K562 (cell line): ENCODE measurements around the gene COPE. TPM values are rescaled to one million over a fixed set of nuclear protein-coding genes. Genes with fewer than 3 reads are reported as not detected.

Experiments used
- ATAC-seq: fragments of 200-7000 bp; cut with Tn5 transposase; 3 replicates; pipeline ENCODE4 v1.9.1; 2020; ENCODE audit warnings: moderate library complexity
- BruUV-seq: library from RNA; stranded (reverse); fragments of 400-500 nt; replicated peaks from 2 replicates; lab custom pipeline; 2021; lab: Mats Ljungman, UMichigan
- CTCF ChIA-PET: fragments of 300-600 bp; formaldehyde crosslinking; extraction: SDS; loops from one replicate; lab custom pipeline; 2021; ENCODE audit warnings: low intra/inter-chr PET ratio; lab: Yijun Ruan, JAX
- POLR2A ChIA-PET: fragments of 300-600, 350-650 bp; sonication (Branson Sonifier 250); formaldehyde crosslinking; extraction: SDS; loops from one replicate; lab custom pipeline; 2021; ENCODE audit warnings: antibody characterized with exemption, inconsistent platforms; lab: Yijun Ruan, JAX
- DNase-seq, 4 experiments: peaks; one replicate each; pipeline versions ENCODE4 v3.0.0 to v3.0.0-alpha.2; 2011 to 2018; ENCODE audit warnings: low spot score in 3 of 4, mixed read lengths in 3 of 4; ENCODE audit errors: extremely low read depth in 1 of 4
- FAIRE-seq: peaks from 2 replicates; lab custom pipeline; 2011; peaks lifted over from hg19 to GRCh38; lab: Jason Lieb, UNC
- H2AFZ ChIP-seq: 2 replicates; pipeline ENCODE4 v1.6.0; 2011; ENCODE audit warnings: low read depth, low read length, control low read depth, inconsistent platforms
- H3K27ac ChIP-seq: fragments of 200-600 bp; 3 replicates; pipeline ENCODE4 v1.8.0; 2011; ENCODE audit warnings: low read depth, mild to moderate bottlenecking, control low read depth, inconsistent platforms, low read length, moderate library complexity, mixed read lengths; ENCODE audit errors: extremely low read depth
- H3K27me3 ChIP-seq, 2 experiments: fragments of 300-600 bp in 1 of 2; 2 replicates in 1 of 2; 3 replicates in 1 of 2; pipeline versions ENCODE4 v1.6.0 to v1.8.0; 2011; ENCODE audit warnings: inconsistent platforms in 2 of 2, low read length in 2 of 2, mild to moderate bottlenecking in 1 of 2, mixed read lengths in 1 of 2, moderate library complexity in 1 of 2; ENCODE audit not compliant: control insufficient read depth in 2 of 2, insufficient read depth in 2 of 2
- H3K36me3 ChIP-seq: fragments of 300-600 bp; 3 replicates; pipeline ENCODE4 v1.8.0; 2011; ENCODE audit warnings: mild to moderate bottlenecking, low read length, inconsistent platforms; ENCODE audit not compliant: control insufficient read depth, insufficient read depth
- H3K4me1 ChIP-seq, 2 experiments: fragments of 200-600 bp in 1 of 2; replicated peaks in 1 of 2; 2 replicates in 1 of 2; 3 replicates in 1 of 2; pipeline versions ENCODE4 v1.5.1 to v1.8.0; 2011; ENCODE audit warnings: inconsistent platforms in 2 of 2, low read length in 2 of 2, mild to moderate bottlenecking in 1 of 2, mixed read lengths in 1 of 2, moderate library complexity in 1 of 2; ENCODE audit not compliant: control insufficient read depth in 2 of 2, insufficient read depth in 2 of 2
- H3K4me2 ChIP-seq: 2 replicates; pipeline ENCODE4 v1.6.1; 2011; ENCODE audit warnings: low read length, control low read depth, inconsistent platforms, mixed read lengths; ENCODE audit not compliant: insufficient read depth
- H3K4me3 ChIP-seq: fragments of 200-600 bp; sonication (generic), shearing (Covaris generic); 2 replicates; pipeline ENCODE4 v1.5.1; 2016; ENCODE audit warnings: control low read depth, inconsistent platforms
- H3K79me2 ChIP-seq: fragments of 200-600 bp; 3 replicates; pipeline ENCODE4 v1.8.0; 2011; ENCODE audit warnings: low read length, inconsistent platforms; ENCODE audit not compliant: control insufficient read depth, insufficient read depth
- H3K9ac ChIP-seq, 2 experiments: 2 replicates each; pipeline versions ENCODE4 v1.6.0 to v1.6.1; 2011; ENCODE audit warnings: low read depth in 2 of 2, low read length in 2 of 2, control low read depth in 1 of 2, inconsistent platforms in 1 of 2, mild to moderate bottlenecking in 1 of 2, mixed read lengths in 1 of 2; ENCODE audit not compliant: insufficient read depth in 1 of 2
- H3K9me1 ChIP-seq: one replicate; pipeline ENCODE4 v1.6.0; 2011; ENCODE audit warnings: inconsistent platforms, mild to moderate bottlenecking, low read length, moderate library complexity; ENCODE audit not compliant: control insufficient read depth, insufficient read depth
- H3K9me3 ChIP-seq: replicated peaks from 2 replicates; pipeline ENCODE4 v1.5.1; 2011; ENCODE audit warnings: low read depth, low read length, inconsistent platforms; ENCODE audit not compliant: control insufficient read depth, insufficient read depth
- H4K20me1 ChIP-seq: replicated peaks from 2 replicates; pipeline ENCODE4 v1.6.1; 2011; ENCODE audit warnings: low read length, inconsistent platforms, mixed read lengths; ENCODE audit not compliant: control insufficient read depth, insufficient read depth
- SFPQ ChIP-seq: fragments of 200-400 bp; formaldehyde crosslinking; IDR thresholded peaks from 2 replicates; pipeline ENCODE4 v1.6.1; 2017; ENCODE audit warnings: mild to moderate bottlenecking, low read depth, low read length, moderate library complexity
- ZEB2 ChIP-seq: fragments of 450-650 bp; IDR thresholded peaks from 2 replicates; pipeline ENCODE4 v1.6.1; 2016
- WGBS: fragments of 100-300 bp; shearing (Covaris generic); methylation state at CpG from one replicate; pipeline ENCODE4 v1.1.6; 2016; ENCODE audit warnings: low coverage, mixed read lengths; ENCODE audit not compliant: insufficient coverage; ENCODE audit errors: missing lambda C conversion rate; 5-methylcytosine and 5-hydroxymethylcytosine counted together
- in situ Hi-C: fragments of 300-500 bp; cut with MboI; formaldehyde crosslinking; loops from 4 replicates; pipeline ENCODE4 v1.15.0; 2018; ENCODE audit warnings: inconsistent platforms, mixed read lengths
- intact Hi-C: fragments of 100-400 bp; cut with micrococcal nuclease; formaldehyde crosslinking; loops from 2 replicates; pipeline ENCODE4 v1.14.2; 2022
- polyA plus RNA-seq, 8 experiments: library from polyadenylated mRNA; depleted of rRNA in 4 of 8; stranded (reverse) in 5 of 8; unstranded in 3 of 8; fragments of >200 nt; fragmentation: Nextera tagmentation in 2 of 8; fragmentation: Illumina TruSeq in 1 of 8; extraction: Ambion mirVana in 2 of 8; extraction: Trizol in 1 of 8; gene quantifications; 2 replicates each; pipeline versions ENCODE4 v1.2.1 to v1.2.3, GENCODE V29; 2011 to 2014; ENCODE audit warnings: inconsistent platforms in 1 of 8, missing spikeins in 1 of 8
- total RNA-seq, 7 experiments: library from RNA; depleted of rRNA in 6 of 7; stranded (reverse); fragments of >200 nt in 6 of 7; fragmentation: Illumina TruSeq in 2 of 7; extraction: Trizol in 2 of 7; gene quantifications; 2 replicates each; pipeline versions ENCODE4 v1.2.1 to v1.2.3, GENCODE V29; 2011 to 2021; ENCODE audit warnings: low replicate concordance in 1 of 7
- TF ChIP-seq, protein P1 (sequence below): fragments of 450-650 bp; formaldehyde crosslinking; IDR thresholded peaks from 2 replicates; pipeline ENCODE4 v1.4.0; 2020; ENCODE audit warnings: mild to moderate bottlenecking, moderate library complexity
- TF ChIP-seq, protein P2 (sequence below): fragments of 450-650 bp; IDR thresholded peaks from 2 replicates; pipeline ENCODE4 v1.6.1; 2016; ENCODE audit warnings: antibody characterized with exemption

Gene COPE
- total and polyA plus RNA-seq, 9 of the 15 experiments (the other 6 are each of a cell fraction or from before 2014, with no cell fraction given) = 5.8 to 273 (median 147) TPM

- TF ChIP-seq, protein P1, sequence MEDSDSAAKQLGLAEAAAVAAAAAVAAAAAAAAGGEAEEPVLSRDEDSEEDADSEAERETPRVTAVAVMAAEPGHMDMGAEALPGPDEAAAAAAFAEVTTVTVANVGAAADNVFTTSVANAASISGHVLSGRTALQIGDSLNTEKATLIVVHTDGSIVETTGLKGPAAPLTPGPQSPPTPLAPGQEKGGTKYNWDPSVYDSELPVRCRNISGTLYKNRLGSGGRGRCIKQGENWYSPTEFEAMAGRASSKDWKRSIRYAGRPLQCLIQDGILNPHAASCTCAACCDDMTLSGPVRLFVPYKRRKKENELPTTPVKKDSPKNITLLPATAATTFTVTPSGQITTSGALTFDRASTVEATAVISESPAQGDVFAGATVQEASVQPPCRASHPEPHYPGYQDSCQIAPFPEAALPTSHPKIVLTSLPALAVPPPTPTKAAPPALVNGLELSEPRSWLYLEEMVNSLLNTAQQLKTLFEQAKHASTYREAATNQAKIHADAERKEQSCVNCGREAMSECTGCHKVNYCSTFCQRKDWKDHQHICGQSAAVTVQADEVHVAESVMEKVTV = no peak
- no peak for TF ChIP-seq ZEB2
- no peak for TF ChIP-seq SFPQ
- TF ChIP-seq, protein P2, sequence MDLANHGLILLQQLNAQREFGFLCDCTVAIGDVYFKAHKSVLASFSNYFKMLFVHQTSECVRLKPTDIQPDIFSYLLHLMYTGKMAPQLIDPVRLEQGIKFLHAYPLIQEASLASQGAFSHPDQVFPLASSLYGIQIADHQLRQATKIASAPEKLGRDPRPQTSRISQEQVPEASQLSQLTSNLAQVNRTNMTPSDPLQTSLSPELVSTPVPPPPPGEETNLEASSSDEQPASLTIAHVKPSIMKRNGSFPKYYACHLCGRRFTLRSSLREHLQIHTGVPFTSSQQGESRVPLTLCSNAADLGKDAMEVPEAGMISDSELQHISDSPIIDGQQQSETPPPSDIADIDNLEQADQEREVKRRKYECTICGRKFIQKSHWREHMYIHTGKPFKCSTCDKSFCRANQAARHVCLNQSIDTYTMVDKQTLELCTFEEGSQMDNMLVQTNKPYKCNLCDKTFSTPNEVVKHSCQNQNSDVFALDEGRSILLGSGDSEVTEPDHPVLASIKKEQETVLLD = no peak
- TF ChIP-seq, all 486 proteins: peak for 0
- peaks cover 7% of the 10 kb centered on the region; the same call in 1 of the 2 replicates for H4K20me1 ChIP-seq
- peaks cover 99% of the 10 kb centered on the region; the same call in 2 of the 3 replicates for H3K36me3 ChIP-seq
- H3K27me3 ChIP-seq = no peaks in the 10 kb centered on the region
- H3K9me1 ChIP-seq = peaks cover 3% of the 10 kb centered on the region
- no peak overlapping the region for H3K4me3 ChIP-seq
- no TSS peak for BruUV-seq
- no peak overlapping the region for H3K27ac ChIP-seq
- FAIRE-seq (no peak), ATAC-seq (no peak), DNase-seq (no peak)
- H2AFZ ChIP-seq = no peak overlapping the region
- in situ Hi-C loops = no loop called here
- no peak overlapping the region for H3K4me2 ChIP-seq
- WGBS = 95% methylated on average over 11 of the region's 13 CpGs
- no peaks in the 10 kb centered on the region for H3K9me3 ChIP-seq
- peaks cover 0 to 19% of the 10 kb centered on the region in 2 experiments; a peak in 1 of 5 replicates for H3K4me1 ChIP-seq
- intact Hi-C loops = no loop called here
- CTCF ChIA-PET = no interaction called here
- peak overlapping the region in 1 of 2 experiments; percentile 39; a peak in 1 of 4 replicates for H3K9ac ChIP-seq
- no peaks in the 10 kb centered on the region for H3K79me2 ChIP-seq
- POLR2A ChIA-PET = interaction anchor here (0.6 to 2.4 kb wide), 3 partner anchors 14 to 218 kb away, joined by 3 to 8 read pairs (median 4); no protein-coding TSS in a partner anchor
These were observed 62.0 kb downstream of the COPE start for GRCh38 chr19:18857223-18857622.
